H1 (cell line): ENCODE measurements around the gene CDPF1. TPM values are rescaled to one million over a fixed set of nuclear protein-coding genes. Genes with fewer than 3 reads are reported as not detected.

Source experiments
- CTCF ChIA-PET: fragments of 300-600 bp; sonication (Branson Sonifier 250); formaldehyde crosslinking; loops from one replicate; lab custom pipeline; 2021; ENCODE audit not compliant: partially characterized antibody; lab: Charles Lee
- POLR2A ChIA-PET: fragments of 300-600 bp; sonication (Branson Sonifier 250); formaldehyde crosslinking; loops from one replicate; lab custom pipeline; 2021; ENCODE audit warnings: inconsistent platforms; ENCODE audit not compliant: partially characterized antibody; lab: Charles Lee
- DNase-seq, 2 experiments: peaks; one replicate each; pipeline versions ENCODE4 v3.0.0 to v3.0.0-alpha.2; 2010 to 2022; ENCODE audit warnings: low spot score in 2 of 2, low read depth in 1 of 2, mixed read lengths in 1 of 2
- FAIRE-seq: peaks from 2 replicates; lab custom pipeline; 2011; peaks lifted over from hg19 to GRCh38; lab: Jason Lieb, UNC
- H2AFZ ChIP-seq: 2 replicates; pipeline ENCODE4 v1.8.1; 2012; ENCODE audit warnings: low read length, inconsistent platforms
- H2AK5ac ChIP-seq: 2 replicates; pipeline ENCODE4 v1.6.1; 2013; ENCODE audit warnings: low read depth, low read length
- H2BK120ac ChIP-seq: replicated peaks from 2 replicates; pipeline ENCODE3; 2013; ENCODE audit warnings: low read depth, low read length, inconsistent platforms
- H2BK12ac ChIP-seq: 2 replicates; pipeline ENCODE4 v1.6.1; 2013; ENCODE audit warnings: low read depth, low read length
- H2BK15ac ChIP-seq: 2 replicates; pipeline ENCODE4 v1.6.1; 2013; ENCODE audit warnings: low read length
- H2BK20ac ChIP-seq: 2 replicates; pipeline ENCODE4 v1.6.1; 2013; ENCODE audit warnings: low read length
- H2BK5ac ChIP-seq: 2 replicates; pipeline ENCODE4 v1.6.1; 2013; ENCODE audit warnings: low read depth, low read length
- H3K14ac ChIP-seq: 2 replicates; pipeline ENCODE4 v1.6.1; 2013; ENCODE audit warnings: inconsistent platforms; ENCODE audit not compliant: insufficient read length
- H3K18ac ChIP-seq: 2 replicates; pipeline ENCODE4 v1.6.1; 2013; ENCODE audit warnings: low read length; ENCODE audit errors: extremely low read depth
- H3K23ac ChIP-seq: 2 replicates; pipeline ENCODE4 v1.6.1; 2013; ENCODE audit warnings: inconsistent platforms; ENCODE audit not compliant: insufficient read length
- H3K23me2 ChIP-seq: 2 replicates; pipeline ENCODE4 v1.6.1; 2013; ENCODE audit warnings: low read depth, low read length
- H3K27ac ChIP-seq: 2 replicates; pipeline ENCODE4 v1.6.1; 2011; ENCODE audit warnings: low read depth, low read length, inconsistent platforms
- H3K27me3 ChIP-seq, 4 experiments: replicated peaks in 1 of 4; 1 replicate in 1 of 4; 2 replicates in 3 of 4; pipeline versions ENCODE4 v1.6.1 to v1.8.1; 2011 to 2013; ENCODE audit warnings: low read length in 3 of 4, mild to moderate bottlenecking in 3 of 4, inconsistent platforms in 2 of 4, mixed read lengths in 2 of 4, moderate library complexity in 1 of 4; ENCODE audit not compliant: control insufficient read depth in 3 of 4, insufficient read depth in 3 of 4; ENCODE audit errors: extremely low read depth in 1 of 4
- H3K36me3 ChIP-seq, 4 experiments: 2 replicates each; pipeline versions ENCODE4 v1.6.1 to v1.8.1; 2011 to 2013; ENCODE audit warnings: mild to moderate bottlenecking in 4 of 4, low read length in 3 of 4, moderate library complexity in 2 of 4, control low read depth in 1 of 4, inconsistent platforms in 1 of 4; ENCODE audit not compliant: insufficient read depth in 4 of 4, control insufficient read depth in 2 of 4
- H3K4ac ChIP-seq: replicated peaks from 2 replicates; pipeline ENCODE3; 2013; ENCODE audit warnings: low read length, low read depth, mixed read lengths, inconsistent platforms; ENCODE audit not compliant: insufficient read length
- H3K4me1 ChIP-seq, 4 experiments: replicated peaks in 1 of 4; 1 replicate in 1 of 4; 2 replicates in 3 of 4; pipeline versions ENCODE4 v1.6.1 to v1.8.1; 2011 to 2013; ENCODE audit warnings: low read length in 3 of 4, inconsistent platforms in 2 of 4, mixed read lengths in 1 of 4; ENCODE audit not compliant: insufficient read depth in 4 of 4, control insufficient read depth in 3 of 4
- H3K4me2 ChIP-seq, 2 experiments: 2 replicates each; pipeline versions ENCODE4 v1.6.1 to v1.8.1; 2011 to 2013; ENCODE audit warnings: low read depth in 2 of 2, low read length in 2 of 2, control low read depth in 1 of 2, inconsistent platforms in 1 of 2, mild to moderate bottlenecking in 1 of 2; ENCODE audit not compliant: insufficient read depth in 1 of 2
- H3K4me3 ChIP-seq, 4 experiments: fragments of 200-600, 300-600 bp in 1 of 4; sonication (generic), shearing (Covaris generic), sonication (Bioruptor Twin) in 1 of 4; 2 replicates each; pipeline versions ENCODE4 v1.5.1 to v1.8.1; 2011 to 2016; ENCODE audit warnings: low read length in 4 of 4, low read depth in 3 of 4, control low read depth in 2 of 4, inconsistent platforms in 2 of 4, mild to moderate bottlenecking in 2 of 4, mixed read lengths in 1 of 4, moderate library complexity in 1 of 4; ENCODE audit not compliant: insufficient read depth in 2 of 4; ENCODE audit errors: extremely low read depth in 1 of 4
- H3K56ac ChIP-seq: replicated peaks from 2 replicates; pipeline ENCODE3; 2013; ENCODE audit warnings: low read depth, mild to moderate bottlenecking, mixed read lengths, low read length, inconsistent platforms; ENCODE audit not compliant: insufficient read length
- H3K79me1 ChIP-seq: 2 replicates; pipeline ENCODE4 v1.6.1; 2013; ENCODE audit warnings: low read depth, low read length, control low read depth
- H3K79me2 ChIP-seq, 2 experiments: 2 replicates each; pipeline versions ENCODE4 v1.6.1 to v1.8.1; 2012 to 2013; ENCODE audit warnings: low read length in 2 of 2, mild to moderate bottlenecking in 2 of 2, inconsistent platforms in 1 of 2; ENCODE audit not compliant: insufficient read depth in 2 of 2, control insufficient read depth in 1 of 2
- H3K9ac ChIP-seq, 4 experiments: replicated peaks in 1 of 4; 1 replicate in 1 of 4; 2 replicates in 3 of 4; pipeline versions ENCODE4 v1.6.1 to v1.8.1; 2011 to 2013; ENCODE audit warnings: low read depth in 3 of 4, low read length in 3 of 4, control low read depth in 2 of 4, mild to moderate bottlenecking in 2 of 4, moderate library complexity in 2 of 4, inconsistent platforms in 1 of 4; ENCODE audit errors: extremely low read depth in 1 of 4
- H3K9me3 ChIP-seq, 2 experiments: 2 replicates each; pipeline versions ENCODE4 v1.6.1 to v1.8.1; 2012 to 2013; ENCODE audit warnings: mild to moderate bottlenecking in 2 of 2, moderate library complexity in 2 of 2, control low read depth in 1 of 2, inconsistent platforms in 1 of 2, low read depth in 1 of 2, low read length in 1 of 2, mixed read lengths in 1 of 2; ENCODE audit not compliant: insufficient read depth in 2 of 2
- H4K20me1 ChIP-seq, 2 experiments: replicated peaks in 1 of 2; 2 replicates each; pipeline versions ENCODE3 to v1.8.1; 2011 to 2013; ENCODE audit warnings: inconsistent platforms in 2 of 2, low read length in 2 of 2, mild to moderate bottlenecking in 1 of 2; ENCODE audit not compliant: insufficient read depth in 2 of 2, control insufficient read depth in 1 of 2
- H4K5ac ChIP-seq: 2 replicates; pipeline ENCODE4 v1.6.1; 2013; ENCODE audit warnings: low read length, low read depth, mixed read lengths, inconsistent platforms; ENCODE audit not compliant: insufficient read length
- H4K8ac ChIP-seq: 2 replicates; pipeline ENCODE4 v1.8.0; 2013; ENCODE audit warnings: mild to moderate bottlenecking, moderate library complexity, low read length, inconsistent platforms; ENCODE audit not compliant: insufficient read depth; ENCODE audit errors: extremely low read depth
- H4K91ac ChIP-seq: replicated peaks from 2 replicates; pipeline ENCODE3; 2013; ENCODE audit warnings: low read length, mixed read lengths, inconsistent platforms; ENCODE audit not compliant: insufficient read length
- CBX5 ChIP-seq: fragments of 300-800, 300-1000 bp; sonication (generic); IDR thresholded peaks from 2 replicates; pipeline ENCODE4 v1.7.1; 2016; ENCODE audit warnings: antibody characterized with exemption, low read length, low read depth
- CHD1 ChIP-seq: IDR thresholded peaks from 2 replicates; pipeline ENCODE4 v1.6.1; 2012; ENCODE audit warnings: low read depth, low read length, improper control_type of control experiment
- FOSL1 ChIP-seq: IDR thresholded peaks from 2 replicates; pipeline ENCODE4 v1.6.1; 2011; ENCODE audit warnings: mild to moderate bottlenecking, low read depth, low read length, moderate library complexity; ENCODE audit not compliant: insufficient read depth
- JUN ChIP-seq: IDR thresholded peaks from 2 replicates; pipeline ENCODE4 v1.6.1; 2011; ENCODE audit warnings: low read depth, mild to moderate bottlenecking, improper control_type of control experiment, low read length
- MAFK ChIP-seq: IDR thresholded peaks from 2 replicates; pipeline ENCODE4 v1.6.1; 2012; ENCODE audit warnings: low read depth, mild to moderate bottlenecking, improper control_type of control experiment, low read length
- POLR2A ChIP-seq, 2 experiments: IDR thresholded peaks; 1 replicate in 1 of 2; 2 replicates in 1 of 2; pipeline ENCODE4 v1.6.1; 2011; ENCODE audit warnings: low read depth in 2 of 2, low read length in 2 of 2, mild to moderate bottlenecking in 2 of 2; ENCODE audit errors: control extremely low read depth in 1 of 2
- POU5F1 ChIP-seq: IDR thresholded peaks from 2 replicates; pipeline ENCODE4 v1.6.1; 2011; ENCODE audit warnings: low read depth, mild to moderate bottlenecking, low read length, moderate library complexity
- RAD21 ChIP-seq, 2 experiments: IDR thresholded peaks in 1 of 2; conservative IDR thresholded peaks in 1 of 2; 2 replicates each; pipeline ENCODE4 v1.6.1; 2011; ENCODE audit warnings: low read depth in 2 of 2, low read length in 2 of 2, improper control_type of control experiment in 1 of 2, inconsistent platforms in 1 of 2, mild to moderate bottlenecking in 1 of 2, moderate library complexity in 1 of 2
- RNF2 ChIP-seq: fragments of 200-900, 300-1000 bp; sonication (generic); IDR thresholded peaks from 2 replicates; pipeline ENCODE4 v1.7.1; 2016; ENCODE audit warnings: borderline replicate concordance, low read depth, mild to moderate bottlenecking, antibody characterized with exemption, low read length; ENCODE audit not compliant: poor library complexity, severe bottlenecking; ENCODE audit errors: missing control alignments
- TAF1 ChIP-seq: IDR thresholded peaks from 2 replicates; pipeline ENCODE4 v1.6.1; 2011; ENCODE audit warnings: mild to moderate bottlenecking, low read depth, low read length
- WGBS, 2 experiments: shearing (Covaris generic) in 1 of 2; methylation state at CpG; one replicate each; pipeline versions ENCODE4 v1.1.6 to v1.1.7; 2013 to 2015; ENCODE audit warnings: low lambda C conversion rate in 2 of 2, mixed read lengths in 2 of 2, inconsistent platforms in 1 of 2, low coverage in 1 of 2, missing lambda C conversion rate in 1 of 2; ENCODE audit not compliant: insufficient replicate concordance in 2 of 2, insufficient coverage in 1 of 2, insufficient read length in 1 of 2; ENCODE audit errors: extremely low coverage in 1 of 2, missing lambda C conversion rate in 1 of 2; 5-methylcytosine and 5-hydroxymethylcytosine counted together
- polyA plus RNA-seq, 7 experiments: library from polyadenylated mRNA; depleted of rRNA in 3 of 7; stranded (reverse) in 5 of 7; unstranded in 2 of 7; fragments of >200 nt in 5 of 7; fragments of 200-250 nt in 2 of 7; gene quantifications; 1 replicate in 5 of 7; 2 replicates in 1 of 7; 4 replicates in 1 of 7; pipeline versions ENCODE4 v1.2.1 to v1.2.3, GENCODE V29; 2011 to 2013; ENCODE audit warnings: missing spikeins in 2 of 7, mixed read lengths in 2 of 7
- total RNA-seq: library from RNA; stranded (reverse); fragmentation: NEBNext Ultra II Directional; extraction: Animal tissue kit (Norgen Biotek cat#: 25700); gene quantifications from 2 replicates; pipeline ENCODE4 v1.2.1, GENCODE V29; 2021
- TF ChIP-seq, protein P1 (sequence below): IDR thresholded peaks from 2 replicates; pipeline ENCODE4 v1.6.1; 2012; ENCODE audit warnings: inconsistent platforms

Gene CDPF1
- total and polyA plus RNA-seq, 2 of the 8 experiments (the other 6 are each of a cell fraction or from before 2014, with no cell fraction given) = 9.7 to 13.7 TPM

DNA sequence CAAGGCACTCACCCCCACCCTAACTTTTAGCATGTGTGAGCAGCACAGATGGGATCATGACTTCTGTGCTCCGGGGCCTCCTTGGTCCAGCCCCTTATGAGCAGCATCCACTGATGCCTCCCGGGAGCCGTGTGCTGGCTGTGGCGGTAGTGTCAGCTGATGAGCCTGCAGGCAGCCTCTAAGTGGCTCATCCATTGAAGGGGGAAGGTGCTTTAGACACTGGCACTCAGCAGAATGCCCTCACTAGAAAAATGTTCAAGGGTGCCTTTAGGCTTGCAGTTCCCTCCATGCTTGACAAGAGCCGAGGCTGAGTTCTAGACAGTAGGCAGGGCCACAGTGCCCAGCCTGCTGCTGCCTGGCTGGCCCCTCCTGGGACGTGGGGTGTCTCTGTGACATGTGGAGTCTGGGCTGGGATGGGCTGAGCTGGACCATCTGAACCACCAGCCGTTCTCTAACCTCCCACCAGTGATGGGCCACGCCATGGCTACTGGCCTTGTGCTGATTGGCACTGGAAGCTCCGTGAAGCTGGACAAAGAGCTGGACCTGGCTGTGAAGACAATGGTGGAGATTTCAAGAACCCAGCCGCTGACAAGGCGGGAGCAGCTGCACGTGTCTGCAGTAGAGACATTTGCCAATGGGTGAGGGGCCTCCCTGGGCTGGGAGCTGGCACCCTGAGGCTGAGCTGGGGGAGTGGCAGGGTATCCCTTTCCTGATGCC is 23.5 kb upstream of the CDPF1 start:
- Histone ChIP-seq H3K9me3 (no peaks in the 10 kb centered on the region), H3K23me2 (no peaks in the 10 kb centered on the region), H2BK15ac (no peak overlapping the region), H3K27ac (no peak overlapping the region), H2AK5ac (no peak overlapping the region), H3K4me2 (no peak overlapping the region), H3K23ac (no peak overlapping the region), H3K36me3 (peaks cover 4 to 16% (median 12%) of the 10 kb centered on the region in 4 experiments; a peak in 4 of 8 replicates), H2AFZ (no peak overlapping the region), H4K8ac (no peak overlapping the region), H4K20me1 (peaks cover 0 to 5% of the 10 kb centered on the region in 2 experiments), H3K56ac (no peak overlapping the region), H3K4ac (no peak overlapping the region), H3K4me1 (no peaks in the 10 kb centered on the region), H3K79me2 (no peaks in the 10 kb centered on the region), H3K18ac (no peak overlapping the region), H2BK20ac (no peak overlapping the region), H3K14ac (no peak overlapping the region), H4K91ac (no peak overlapping the region), H3K79me1 (peaks cover 3% of the 10 kb centered on the region; the same call in 1 of the 2 replicates), H4K5ac (no peak overlapping the region), H2BK12ac (no peak overlapping the region), H2BK5ac (no peak overlapping the region), H2BK120ac (no peak overlapping the region), H3K27me3 (no peaks in the 10 kb centered on the region), H3K4me3 (no peak overlapping the region), H3K9ac (no peak overlapping the region)
- ChIA-PET CTCF (no interaction called here), POLR2A (interaction anchor here (1.0 kb wide), 1 partner anchor 22 kb away, joined by 3 read pairs; no protein-coding TSS in a partner anchor)
- WGBS, 2 experiments = 95% methylated on average over 12 of the region's 12 CpGs; no CpG with 5 or more reads in 1 of the 2 experiments
- DNase-seq = no peak
- TF ChIP-seq CHD1 = no peak
- TF ChIP-seq MAFK = no peak
- no peak for TF ChIP-seq FOSL1
- TF ChIP-seq POU5F1 = no peak
- no peak for TF ChIP-seq JUN
- TF ChIP-seq CBX5 = no peak
- no peak for TF ChIP-seq RAD21 (IDR thresholded peaks at IDR 0.05 in 1 of 2, conservative IDR thresholded peaks at IDR 0.05 in 1 of 2; ENCODE audit: low read depth in 2 of 2, low read length in 2 of 2)
- no peak for TF ChIP-seq TAF1
- no peak for TF ChIP-seq POLR2A (IDR thresholded peaks at IDR 0.05; ENCODE audit: control extremely low read depth in 1 of 2, low read depth in 2 of 2, low read length in 2 of 2)
- TF ChIP-seq, protein P1, sequence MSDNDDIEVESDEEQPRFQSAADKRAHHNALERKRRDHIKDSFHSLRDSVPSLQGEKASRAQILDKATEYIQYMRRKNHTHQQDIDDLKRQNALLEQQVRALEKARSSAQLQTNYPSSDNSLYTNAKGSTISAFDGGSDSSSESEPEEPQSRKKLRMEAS = no peak
- TF ChIP-seq RNF2 = no peak
- no peak for FAIRE-seq
